C4-2B (cell line): ENCODE measurements around the gene TTLL13.
A peak's percentile ranks its signal among the peaks of the same experiment; 100 is the strongest.

Experiments
- H3K27ac ChIP-seq: fragments of 450-650 bp; 2 replicates; pipeline ENCODE4 v1.5.1; 2017
- ZFX ChIP-seq: fragments of 450-650 bp; IDR thresholded peaks from 2 replicates; pipeline ENCODE4 v1.6.1; 2017
- TF ChIP-seq, protein P1 (sequence below): fragments of 450-650 bp; conservative IDR thresholded peaks from 2 replicates; pipeline ENCODE4 v1.5.1; 2017; ENCODE audit warnings: mild to moderate bottlenecking

TTLL13 gene

GRCh38 chr15:90232941-90233386 lies 16.4 kb upstream of the TTLL13 start:
- TF ChIP-seq, protein P1, sequence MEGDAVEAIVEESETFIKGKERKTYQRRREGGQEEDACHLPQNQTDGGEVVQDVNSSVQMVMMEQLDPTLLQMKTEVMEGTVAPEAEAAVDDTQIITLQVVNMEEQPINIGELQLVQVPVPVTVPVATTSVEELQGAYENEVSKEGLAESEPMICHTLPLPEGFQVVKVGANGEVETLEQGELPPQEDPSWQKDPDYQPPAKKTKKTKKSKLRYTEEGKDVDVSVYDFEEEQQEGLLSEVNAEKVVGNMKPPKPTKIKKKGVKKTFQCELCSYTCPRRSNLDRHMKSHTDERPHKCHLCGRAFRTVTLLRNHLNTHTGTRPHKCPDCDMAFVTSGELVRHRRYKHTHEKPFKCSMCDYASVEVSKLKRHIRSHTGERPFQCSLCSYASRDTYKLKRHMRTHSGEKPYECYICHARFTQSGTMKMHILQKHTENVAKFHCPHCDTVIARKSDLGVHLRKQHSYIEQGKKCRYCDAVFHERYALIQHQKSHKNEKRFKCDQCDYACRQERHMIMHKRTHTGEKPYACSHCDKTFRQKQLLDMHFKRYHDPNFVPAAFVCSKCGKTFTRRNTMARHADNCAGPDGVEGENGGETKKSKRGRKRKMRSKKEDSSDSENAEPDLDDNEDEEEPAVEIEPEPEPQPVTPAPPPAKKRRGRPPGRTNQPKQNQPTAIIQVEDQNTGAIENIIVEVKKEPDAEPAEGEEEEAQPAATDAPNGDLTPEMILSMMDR, result peak; percentile 84
- TF ChIP-seq ZFX, result no peak
- H3K27ac ChIP-seq, result peak overlapping the region; percentile 94

- TF ChIP-seq, protein P1, result no peak; the same call in 1 of the 2 replicates
- peak; percentile 79 for TF ChIP-seq ZFX
- peak within 1 kb of the TSS; percentile 94 for H3K27ac ChIP-seq
These were observed 15.8 kb upstream of the TTLL13 start, which contains the start of gene CIB1 for GRCh38 chr15:90233387-90234095. Gene CIB1, minus strand, starts transcription at chr15:90233941. Its CDS starts 56 bp downstream, at chr15:90233885.

- TF ChIP-seq, protein P1, result no peak
- no peak for TF ChIP-seq ZFX
- peak within 1 kb of the TSS; percentile 94 for H3K27ac ChIP-seq
These were observed 15.0 kb upstream of the TTLL13 start, which contains the start of gene GDPGP1 for GRCh38 chr15:90234096-90234988. Gene GDPGP1, plus strand, starts transcription at chr15:90234209. Its CDS starts 6,700 bp downstream, at chr15:90240909.

- TF ChIP-seq, protein P1, result no peak
- TF ChIP-seq ZFX, result no peak
- H3K27ac ChIP-seq, result no peak overlapping the region
These were observed 10.0 kb upstream of the TTLL13 start for GRCh38 chr15:90239371-90239770.

DNA sequence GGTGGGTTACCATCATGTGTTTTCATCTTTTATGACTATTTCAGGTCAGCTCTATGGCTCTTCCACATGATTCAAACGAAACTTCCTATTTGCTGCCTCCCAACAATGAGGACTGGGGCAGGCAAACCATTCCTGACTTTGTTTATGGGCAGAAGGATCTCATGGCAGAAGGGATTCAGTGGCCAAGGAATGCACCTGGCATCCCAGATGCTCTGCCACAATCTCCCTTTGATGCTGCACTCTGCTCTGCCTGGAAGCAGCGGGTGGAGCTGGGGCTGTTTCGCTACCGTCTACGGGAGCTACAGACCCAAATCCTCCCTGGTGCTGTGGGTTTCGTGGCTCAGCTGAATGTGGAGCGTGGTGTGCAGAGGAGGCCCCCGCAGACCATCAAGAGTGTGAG lies 8.5 kb upstream of the TTLL13 start:
- no peak for TF ChIP-seq ZFX
- TF ChIP-seq, protein P1, result no peak

DNA sequence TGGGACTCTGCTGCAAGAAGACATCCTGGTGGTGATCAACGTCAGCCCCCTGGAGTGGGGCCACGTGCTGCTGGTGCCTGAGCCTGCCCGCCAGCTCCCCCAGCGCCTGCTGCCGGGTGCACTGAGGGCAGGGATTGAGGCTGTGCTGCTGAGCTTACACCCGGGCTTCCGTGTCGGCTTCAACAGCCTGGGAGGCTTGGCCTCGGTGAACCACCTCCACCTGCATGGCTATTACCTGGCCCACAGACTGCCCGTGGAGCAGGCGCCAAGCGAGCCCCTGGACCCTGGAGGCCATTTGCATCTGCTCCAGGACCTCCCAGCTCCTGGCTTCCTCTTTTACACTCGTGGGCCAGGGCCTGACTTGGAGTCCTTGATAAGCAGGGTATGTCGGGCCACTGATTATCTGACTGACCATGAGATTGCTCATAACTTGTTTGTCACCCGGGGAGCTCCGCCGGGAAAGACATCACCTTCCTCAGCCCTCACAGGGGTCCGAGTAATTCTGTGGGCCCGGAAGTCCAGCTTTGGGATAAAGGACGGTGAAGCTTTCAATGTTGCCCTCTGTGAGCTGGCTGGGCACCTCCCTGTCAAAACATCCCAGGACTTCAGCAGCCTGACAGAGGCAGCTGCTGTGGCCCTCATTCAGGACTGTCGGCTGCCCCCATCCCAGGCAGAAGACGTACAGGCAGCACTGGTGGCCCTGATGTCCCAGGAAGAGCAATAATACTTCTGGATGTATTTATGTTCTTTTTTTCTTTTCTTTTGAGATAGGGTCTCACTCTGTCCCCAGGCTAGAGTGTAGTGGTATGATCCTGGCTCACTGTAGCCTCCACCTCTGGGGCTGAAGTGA lies 7.8 kb upstream of the TTLL13 start:
- H3K27ac ChIP-seq, result no peak overlapping the region
- TF ChIP-seq, protein P1, result no peak
- no peak for TF ChIP-seq ZFX

More for the DNA sequence above, 8.5 kb upstream of the TTLL13 start:
- H3K27ac ChIP-seq, result no peak overlapping the region
